Medulla oblongata (tissue), 1 donor: ENCODE measurements around the gene NFYC.

Experiments
- DNase-seq: peaks from one replicate; pipeline ENCODE4 v3.0.0-alpha.2; 2015; ENCODE audit errors: extremely low spot score

The NFYC gene

GRCh38 chr1:40781608-40781971 is 90.1 kb downstream of the NFYC start:
- no peak for DNase-seq

- no peak for DNase-seq
These were observed 91.0 kb downstream of the NFYC start for GRCh38 chr1:40782371-40782956.

- no peak for DNase-seq
These were observed 91.7 kb downstream of the NFYC start, which contains the start of gene KCNQ4 for GRCh38 chr1:40783001-40783905. Gene KCNQ4 (plus strand): TSS chr1:40783787. CDS start chr1:40784094, 307 bp downstream.

- DNase-seq, result no peak
These were observed 92.8 kb downstream of the NFYC start for GRCh38 chr1:40784141-40784770.

GRCh38 chr1:40784771-40785151 is 93.3 kb downstream of the NFYC start:
- no peak for DNase-seq

GRCh38 chr1:40785446-40785845 is 93.9 kb downstream of the NFYC start:
- no peak for DNase-seq

GRCh38 chr1:40786171-40786994 is 94.9 kb downstream of the NFYC start:
- DNase-seq, result no peak

GRCh38 chr1:40786995-40787705 is 95.6 kb downstream of the NFYC start:
- DNase-seq, result no peak

GRCh38 chr1:40787737-40788560 is 96.4 kb downstream of the NFYC start:
- DNase-seq, result no peak

- DNase-seq, result no peak
These were observed 97.2 kb downstream of the NFYC start for GRCh38 chr1:40788561-40789341.

GRCh38 chr1:40789342-40789598 is 97.8 kb downstream of the NFYC start:
- DNase-seq, result no peak

GRCh38 chr1:40789661-40790430 is 98.3 kb downstream of the NFYC start:
- DNase-seq, result no peak

- DNase-seq, result no peak
These were observed 100.5 kb downstream of the NFYC start for GRCh38 chr1:40792036-40792435.

GRCh38 chr1:40793617-40794016 is 102.1 kb downstream of the NFYC start:
- DNase-seq, result no peak

- no peak for DNase-seq
These were observed 102.5 kb downstream of the NFYC start for GRCh38 chr1:40794048-40794447.

GRCh38 chr1:40794974-40795715 is 103.6 kb downstream of the NFYC start:
- no peak for DNase-seq

- DNase-seq, result no peak
These were observed 104.5 kb downstream of the NFYC start for GRCh38 chr1:40795811-40796586.
